PC-3 (cell line): ENCODE results near the gene ZNF646.

Experiments
- EZH2 ChIP-seq: fragments of 300-600 bp; sonication (generic); IDR thresholded peaks from one replicate; pipeline ENCODE4 v1.6.1; 2017; ENCODE audit warnings: antibody characterized with exemption, mild to moderate bottlenecking, low read length; ENCODE audit not compliant: unreplicated experiment
- EZH2phosphoT487 ChIP-seq: fragments of 300-600 bp; sonication (generic); IDR thresholded peaks from 2 replicates; pipeline ENCODE4 v1.6.1; 2018; ENCODE audit warnings: mild to moderate bottlenecking, antibody characterized with exemption, low read length, borderline replicate concordance
- TF ChIP-seq, protein P1 (sequence below): fragments of 300-600 bp; sonication (generic); conservative IDR thresholded peaks from 2 replicates; pipeline ENCODE4 v1.5.1; 2017; ENCODE audit warnings: antibody characterized with exemption, low read depth, mild to moderate bottlenecking, low read length

DNA sequence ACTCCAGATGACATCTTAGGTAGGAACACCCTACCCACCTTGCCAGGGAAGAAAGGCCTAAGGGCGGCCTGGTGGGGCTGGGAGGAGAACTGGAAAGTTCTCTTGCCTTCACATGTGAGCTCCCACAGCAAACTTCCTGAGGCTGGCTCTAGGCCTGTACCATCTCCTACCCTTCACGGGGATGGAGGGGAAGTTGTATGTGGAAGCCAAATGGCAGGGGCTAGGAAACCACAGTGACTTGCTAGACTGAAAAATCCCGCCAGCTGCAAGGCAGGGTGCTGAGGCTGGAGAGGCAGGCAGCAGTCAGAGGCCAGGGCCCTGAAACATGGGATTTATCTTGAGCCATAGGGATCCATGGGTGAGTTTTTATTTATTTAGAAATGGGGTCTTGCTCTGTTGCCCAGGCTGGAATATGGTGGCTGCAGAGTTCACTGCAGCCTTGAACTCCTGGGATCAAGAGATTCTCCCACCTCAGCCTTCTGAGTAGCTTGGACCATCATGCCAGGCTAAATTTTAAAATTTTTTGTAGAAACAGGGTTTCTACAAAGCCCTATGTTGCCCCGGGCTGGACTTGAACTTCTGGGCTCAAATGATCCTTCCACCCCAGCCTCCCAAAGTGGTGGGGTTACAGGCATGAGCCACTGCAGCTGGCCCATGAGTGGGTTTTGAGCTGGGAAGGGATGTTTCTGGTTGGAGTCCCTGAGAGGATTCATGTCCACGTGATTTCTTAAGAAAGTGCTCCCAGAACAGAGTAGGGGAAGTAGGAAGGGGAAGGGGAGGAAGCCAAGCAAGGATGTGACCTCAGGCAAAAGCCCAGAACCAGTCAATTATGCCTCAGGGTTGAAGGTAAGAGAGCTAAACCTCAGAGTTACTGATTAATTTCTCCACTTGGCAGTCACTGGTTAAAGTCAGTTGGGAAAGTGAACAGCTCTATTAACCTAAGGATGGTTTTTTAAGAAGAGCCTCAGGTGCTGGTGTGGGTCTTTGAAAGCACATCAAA, 39.2 kb downstream of the ZNF646 start:
- TF ChIP-seq, protein P1, sequence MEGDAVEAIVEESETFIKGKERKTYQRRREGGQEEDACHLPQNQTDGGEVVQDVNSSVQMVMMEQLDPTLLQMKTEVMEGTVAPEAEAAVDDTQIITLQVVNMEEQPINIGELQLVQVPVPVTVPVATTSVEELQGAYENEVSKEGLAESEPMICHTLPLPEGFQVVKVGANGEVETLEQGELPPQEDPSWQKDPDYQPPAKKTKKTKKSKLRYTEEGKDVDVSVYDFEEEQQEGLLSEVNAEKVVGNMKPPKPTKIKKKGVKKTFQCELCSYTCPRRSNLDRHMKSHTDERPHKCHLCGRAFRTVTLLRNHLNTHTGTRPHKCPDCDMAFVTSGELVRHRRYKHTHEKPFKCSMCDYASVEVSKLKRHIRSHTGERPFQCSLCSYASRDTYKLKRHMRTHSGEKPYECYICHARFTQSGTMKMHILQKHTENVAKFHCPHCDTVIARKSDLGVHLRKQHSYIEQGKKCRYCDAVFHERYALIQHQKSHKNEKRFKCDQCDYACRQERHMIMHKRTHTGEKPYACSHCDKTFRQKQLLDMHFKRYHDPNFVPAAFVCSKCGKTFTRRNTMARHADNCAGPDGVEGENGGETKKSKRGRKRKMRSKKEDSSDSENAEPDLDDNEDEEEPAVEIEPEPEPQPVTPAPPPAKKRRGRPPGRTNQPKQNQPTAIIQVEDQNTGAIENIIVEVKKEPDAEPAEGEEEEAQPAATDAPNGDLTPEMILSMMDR = no peak
- TF ChIP-seq EZH2phosphoT487 (no peak), EZH2 (no peak)
